Skin epidermis (tissue), 12 donors: ENCODE data around the gene DLK1.

ENCODE experiments used
- H3K27ac ChIP-seq, 21 experiments: fragments of 200-600 bp; sonication (generic) in 11 of 21; one replicate each; pipeline ENCODE4 v1.5.0; 2020; ENCODE audit warnings: mild to moderate bottlenecking in 3 of 21, inconsistent platforms in 2 of 21, moderate library complexity in 2 of 21
- H3K4me3 ChIP-seq, 7 experiments: fragments of 200-600 bp; sonication (generic) in 2 of 7; one replicate each; pipeline ENCODE4 v1.5.0; 2020; ENCODE audit warnings: inconsistent platforms in 2 of 7, mild to moderate bottlenecking in 2 of 7, moderate library complexity in 1 of 7

Gene DLK1

DNA sequence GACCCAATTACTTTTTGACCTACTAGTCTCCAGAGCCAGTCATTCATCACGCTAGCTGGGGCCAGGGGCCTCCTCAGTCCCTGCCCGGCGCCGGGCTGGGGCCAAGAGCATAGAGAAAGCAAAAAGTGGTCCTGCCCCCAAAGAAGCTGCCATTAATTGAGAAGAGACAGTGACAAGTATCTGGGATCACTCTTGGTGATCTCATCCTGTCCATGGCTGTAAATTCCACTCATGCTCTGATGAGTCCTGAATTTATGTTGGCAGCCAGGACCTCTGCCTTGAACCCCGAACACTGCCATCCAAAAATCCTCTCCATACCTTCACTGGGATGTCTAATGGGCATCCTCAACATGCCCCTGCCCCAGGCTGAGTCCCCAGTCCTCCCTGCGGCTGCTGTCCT is 34.4 kb upstream of the DLK1 start:
- peak overlapping the region in 2 of 21 experiments; percentile 13 to 65 for H3K27ac ChIP-seq
- H3K4me3 ChIP-seq, result no peak overlapping the region

DNA sequence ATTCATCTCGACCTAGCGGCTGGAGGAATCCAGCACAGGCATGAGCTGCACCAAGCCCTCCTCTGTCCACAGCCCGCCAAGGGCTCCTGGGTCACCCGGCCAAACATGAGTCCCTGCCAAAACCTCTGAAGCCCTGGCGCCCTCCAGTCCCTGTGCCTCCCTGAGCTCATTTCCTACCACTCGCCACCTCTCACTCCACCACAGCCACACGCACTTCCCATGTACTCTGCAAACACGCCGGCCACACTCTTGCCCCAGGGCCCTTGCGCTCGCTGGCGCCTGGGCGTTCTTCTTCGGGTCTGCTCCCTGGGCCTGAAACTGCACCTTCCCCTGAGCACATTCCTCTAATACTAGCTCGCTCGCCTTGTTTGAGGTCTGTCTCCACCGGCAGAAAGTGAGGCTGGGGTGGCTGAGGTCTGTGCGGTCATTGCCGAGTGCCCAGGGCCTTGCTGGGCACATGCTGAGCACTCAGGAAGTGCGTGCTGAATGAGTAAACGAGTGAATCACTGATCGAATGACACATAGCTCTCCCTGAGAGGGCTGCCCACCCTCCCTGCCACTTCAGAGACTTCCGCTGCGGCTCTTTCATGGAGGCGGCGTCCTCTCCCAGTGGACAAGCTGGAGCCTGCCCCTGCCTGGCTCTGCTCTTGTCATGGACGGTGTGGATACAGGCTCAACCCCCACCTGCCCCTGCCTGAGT is 33.7 kb upstream of the DLK1 start:
- no peak overlapping the region for H3K4me3 ChIP-seq
- H3K27ac ChIP-seq, result peak overlapping the region in 5 of 21 experiments; percentile 13 to 65 (median 21)

DNA sequence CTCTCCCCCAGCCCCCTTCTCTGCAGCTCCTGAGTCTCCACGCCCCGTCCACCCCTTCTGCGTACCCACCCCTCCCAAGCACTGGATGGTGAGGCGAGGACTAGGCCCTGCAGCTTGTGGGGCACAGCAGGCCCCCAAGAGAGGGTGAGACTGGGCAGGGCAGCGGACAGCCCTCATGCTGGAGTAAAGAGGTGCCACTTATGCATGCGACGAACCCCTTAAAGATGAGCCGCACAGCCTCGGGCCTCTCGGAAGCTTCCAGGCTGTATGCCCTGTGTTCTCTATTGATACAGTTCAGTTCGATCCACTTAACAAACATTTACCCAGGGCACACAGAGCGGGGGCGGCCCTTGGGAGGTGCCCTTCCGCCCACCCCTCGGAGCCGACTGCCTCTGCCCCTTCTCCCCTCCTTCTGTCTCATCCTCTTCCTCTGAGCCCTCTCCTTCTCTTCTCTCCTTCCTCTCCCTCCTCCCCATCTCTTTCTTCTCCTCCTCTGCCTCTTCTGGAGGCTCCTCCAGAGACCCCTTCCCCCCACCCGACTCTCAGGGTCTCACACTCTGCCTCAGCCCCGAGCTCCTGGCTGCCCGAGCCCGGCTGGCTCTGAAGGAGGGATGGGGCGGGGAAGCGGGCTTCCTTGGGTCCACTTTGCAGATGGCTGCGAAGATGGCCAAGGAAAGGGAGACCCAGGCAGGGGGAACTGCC is 32.7 kb upstream of the DLK1 start:
- no peak overlapping the region for H3K27ac ChIP-seq

DNA sequence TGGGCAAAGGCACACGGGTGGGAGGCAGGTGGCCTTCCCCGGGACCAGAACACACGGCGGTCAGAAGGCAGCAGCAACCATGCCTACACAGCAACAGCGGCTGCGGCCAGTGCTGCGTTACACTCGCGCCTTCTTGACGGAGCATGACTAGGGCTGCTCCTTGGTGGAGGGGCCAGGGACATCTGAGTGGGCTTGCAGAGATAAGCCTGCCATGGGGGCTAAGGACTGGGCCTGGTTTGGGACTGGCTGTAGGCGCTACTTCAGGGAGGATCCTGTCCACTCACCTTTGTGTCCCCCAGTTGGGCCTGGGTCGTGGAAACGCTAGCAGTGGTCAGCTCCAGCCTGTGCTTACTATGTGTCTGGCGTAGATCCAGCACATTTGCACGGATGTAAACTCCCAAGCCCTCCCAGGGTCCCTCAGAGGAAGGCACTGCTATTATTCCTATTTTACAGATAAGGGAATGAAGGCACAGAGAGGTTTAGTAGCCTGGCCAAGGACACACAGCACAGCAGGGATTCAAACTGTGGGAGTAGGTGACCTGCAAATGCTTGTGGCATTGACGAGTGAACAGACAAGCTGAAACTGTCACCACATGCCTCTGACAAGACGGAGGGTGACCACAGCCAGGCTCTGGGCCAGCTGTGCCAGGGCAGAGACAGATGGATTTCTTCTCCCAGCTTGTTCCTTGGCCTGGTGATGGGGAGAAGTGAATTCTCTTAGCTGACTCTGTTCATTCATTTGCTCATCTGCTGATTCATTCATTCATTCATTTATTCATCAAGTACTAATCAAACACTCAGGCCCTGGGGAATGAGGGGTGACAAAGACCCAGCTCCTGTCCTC is 31.9 kb upstream of the DLK1 start:
- Histone ChIP-seq H3K27ac (no peak overlapping the region), H3K4me3 (no peak overlapping the region)

More for the DNA sequence above, 32.7 kb upstream of the DLK1 start:
- no peak overlapping the region for H3K4me3 ChIP-seq

DNA sequence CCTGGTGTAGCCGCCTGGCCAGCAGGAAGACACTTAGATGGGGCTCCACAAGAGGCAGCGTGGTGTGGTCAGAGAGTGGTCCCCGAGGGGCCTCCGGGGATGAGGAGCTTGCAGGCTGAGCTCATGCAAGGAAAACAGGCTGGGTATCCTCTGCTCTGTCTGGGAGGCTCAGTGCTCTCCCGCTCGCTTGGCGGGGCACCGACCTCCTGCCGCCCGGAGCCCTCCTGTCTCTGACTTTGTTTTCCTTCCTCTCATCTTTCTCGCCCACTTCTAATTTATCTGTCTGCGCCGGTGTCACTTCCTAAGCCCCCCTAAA is 31.3 kb upstream of the DLK1 start:
- no peak overlapping the region for H3K27ac ChIP-seq
- H3K4me3 ChIP-seq, result no peak overlapping the region

DNA sequence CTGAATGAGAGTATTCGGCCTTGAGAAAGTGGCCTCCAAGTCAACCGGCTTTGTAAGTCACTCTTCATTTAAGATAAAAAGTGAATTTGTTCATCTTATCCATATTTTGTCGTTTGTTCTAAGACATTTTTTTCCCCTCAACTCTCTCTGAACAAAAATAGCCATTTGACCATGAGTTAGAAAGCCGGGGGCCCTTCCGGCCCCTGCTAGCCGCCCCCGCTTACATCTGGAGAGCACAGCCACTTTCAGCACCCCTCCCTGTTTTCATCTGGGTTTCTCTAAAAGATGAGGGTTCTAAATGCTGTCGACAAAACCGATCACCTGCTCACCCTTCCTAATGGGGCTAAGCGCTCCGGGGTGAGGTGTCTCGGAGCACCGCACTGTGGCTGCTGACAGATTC is 30.7 kb upstream of the DLK1 start:
- H3K4me3 ChIP-seq, result no peak overlapping the region
- H3K27ac ChIP-seq, result no peak overlapping the region

DNA sequence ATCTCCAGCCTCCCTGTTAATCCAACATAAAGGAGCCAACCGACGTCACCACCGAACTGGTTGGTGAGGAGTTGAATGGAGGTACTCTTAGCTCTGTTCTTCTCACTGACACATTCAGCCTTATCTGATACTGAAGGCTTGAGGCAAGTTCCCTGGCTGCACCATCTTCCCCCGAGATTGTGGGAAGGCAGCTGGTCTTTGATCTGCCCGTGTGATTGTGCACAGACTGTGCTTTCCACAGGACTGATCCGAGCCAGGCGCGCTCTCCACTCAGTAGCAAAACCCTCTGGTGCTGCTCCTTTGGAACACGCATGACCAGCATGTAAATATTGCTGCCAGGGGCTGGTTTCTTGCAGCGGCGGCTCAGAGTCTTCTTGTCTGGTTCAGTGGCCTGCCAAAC is 30.1 kb upstream of the DLK1 start:
- Histone ChIP-seq H3K4me3 (no peak overlapping the region), H3K27ac (no peak overlapping the region)

DNA sequence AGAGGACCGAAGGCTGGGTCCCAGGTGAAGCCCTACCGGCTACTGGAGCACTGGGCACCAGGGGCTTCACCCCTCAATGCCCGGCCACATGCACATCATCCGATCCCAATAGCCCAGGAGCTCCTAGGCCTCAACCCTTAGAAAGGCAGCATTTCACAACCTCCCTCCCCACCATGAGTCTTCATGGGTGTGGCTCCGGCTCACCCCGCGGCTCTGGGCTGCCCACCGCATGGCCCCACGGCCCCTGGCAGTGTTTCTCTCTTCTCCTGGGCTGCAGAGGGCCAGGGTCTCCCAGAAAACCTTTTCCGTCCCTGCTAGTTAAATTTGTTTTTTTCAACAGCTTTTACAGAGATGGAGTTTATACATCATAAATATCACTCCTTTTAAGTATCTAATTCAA is 28.6 kb upstream of the DLK1 start:
- H3K4me3 ChIP-seq, result no peak overlapping the region
- H3K27ac ChIP-seq, result no peak overlapping the region

DNA sequence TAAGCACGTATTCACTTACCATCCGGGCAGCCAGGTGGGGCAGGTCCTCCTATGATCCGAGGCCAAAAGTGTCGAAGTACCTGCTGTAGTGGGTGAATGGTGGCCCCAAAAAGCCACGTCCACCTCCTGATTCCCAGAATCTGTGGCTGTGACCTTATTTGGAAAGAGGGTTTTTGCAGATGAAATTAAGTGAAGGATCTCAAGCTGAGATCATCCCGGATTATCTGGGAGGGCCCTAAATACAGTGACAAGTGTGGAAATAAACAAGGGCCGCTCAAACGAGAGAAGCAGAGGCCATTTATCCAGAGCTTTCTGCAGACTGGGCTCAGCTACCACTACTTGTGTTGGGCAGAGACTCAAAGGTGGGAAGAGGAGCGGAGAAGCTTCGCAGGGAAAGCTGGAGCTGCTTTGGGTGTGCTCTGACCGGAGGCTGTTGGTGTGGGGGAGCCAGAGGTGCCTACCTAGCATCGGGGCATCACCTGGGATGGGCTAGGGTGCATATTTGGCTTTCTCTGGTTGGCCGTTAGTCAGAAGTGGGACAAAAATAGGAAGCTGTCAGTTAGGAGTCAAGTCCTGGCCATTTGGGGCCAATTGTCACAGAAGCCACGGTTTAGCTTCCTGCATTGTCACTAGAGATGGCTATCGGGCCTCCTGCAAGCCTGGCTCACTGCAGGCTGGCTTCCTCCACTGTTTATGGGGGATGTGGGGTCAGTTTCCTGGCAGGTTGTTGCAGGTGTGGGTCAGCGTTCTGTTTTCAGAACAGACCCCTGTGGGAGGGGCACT is 27.8 kb upstream of the DLK1 start:
- H3K4me3 ChIP-seq, result no peak overlapping the region
- no peak overlapping the region for H3K27ac ChIP-seq

DNA sequence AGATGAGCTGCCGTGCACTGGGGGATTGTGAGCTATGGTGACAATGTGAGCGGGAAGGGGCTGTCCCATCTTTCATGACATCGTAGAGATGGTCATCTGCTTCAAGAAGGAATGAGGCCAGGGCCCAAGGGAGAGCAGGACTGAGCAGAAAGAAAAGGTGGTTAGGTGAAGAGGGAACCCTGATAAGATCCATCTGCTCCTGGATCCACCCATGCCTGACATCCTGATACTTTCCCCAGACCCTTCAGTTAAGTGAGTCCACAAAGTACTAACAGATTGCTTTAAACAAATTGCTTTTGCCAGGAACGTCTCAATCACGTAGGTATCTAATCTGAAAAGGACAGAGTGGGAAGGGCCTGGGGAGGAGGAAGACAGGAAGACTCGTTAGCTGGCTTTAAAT is 25.4 kb upstream of the DLK1 start:
- H3K4me3 ChIP-seq, result no peak overlapping the region
- H3K27ac ChIP-seq, result no peak overlapping the region

DNA sequence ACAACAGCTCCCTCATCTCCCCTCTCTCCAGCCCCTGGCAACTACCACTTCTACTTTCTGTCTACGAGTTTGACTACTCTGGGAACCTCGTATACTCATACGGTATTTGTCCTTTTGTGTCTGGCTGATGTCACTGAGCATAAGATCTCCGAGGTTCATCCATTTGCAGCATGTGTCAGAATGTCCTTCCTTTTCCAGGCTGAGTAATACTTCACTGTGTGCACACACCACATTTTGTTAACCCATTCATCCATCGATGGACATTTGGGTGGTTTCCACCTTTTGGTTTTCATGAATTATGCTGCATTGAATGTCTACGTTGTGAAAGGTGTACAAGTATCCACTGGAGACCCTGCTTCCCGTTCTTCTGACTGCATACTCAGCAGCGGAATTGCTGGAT is 24.1 kb upstream of the DLK1 start:
- Histone ChIP-seq H3K27ac (no peak overlapping the region), H3K4me3 (no peak overlapping the region)

DNA sequence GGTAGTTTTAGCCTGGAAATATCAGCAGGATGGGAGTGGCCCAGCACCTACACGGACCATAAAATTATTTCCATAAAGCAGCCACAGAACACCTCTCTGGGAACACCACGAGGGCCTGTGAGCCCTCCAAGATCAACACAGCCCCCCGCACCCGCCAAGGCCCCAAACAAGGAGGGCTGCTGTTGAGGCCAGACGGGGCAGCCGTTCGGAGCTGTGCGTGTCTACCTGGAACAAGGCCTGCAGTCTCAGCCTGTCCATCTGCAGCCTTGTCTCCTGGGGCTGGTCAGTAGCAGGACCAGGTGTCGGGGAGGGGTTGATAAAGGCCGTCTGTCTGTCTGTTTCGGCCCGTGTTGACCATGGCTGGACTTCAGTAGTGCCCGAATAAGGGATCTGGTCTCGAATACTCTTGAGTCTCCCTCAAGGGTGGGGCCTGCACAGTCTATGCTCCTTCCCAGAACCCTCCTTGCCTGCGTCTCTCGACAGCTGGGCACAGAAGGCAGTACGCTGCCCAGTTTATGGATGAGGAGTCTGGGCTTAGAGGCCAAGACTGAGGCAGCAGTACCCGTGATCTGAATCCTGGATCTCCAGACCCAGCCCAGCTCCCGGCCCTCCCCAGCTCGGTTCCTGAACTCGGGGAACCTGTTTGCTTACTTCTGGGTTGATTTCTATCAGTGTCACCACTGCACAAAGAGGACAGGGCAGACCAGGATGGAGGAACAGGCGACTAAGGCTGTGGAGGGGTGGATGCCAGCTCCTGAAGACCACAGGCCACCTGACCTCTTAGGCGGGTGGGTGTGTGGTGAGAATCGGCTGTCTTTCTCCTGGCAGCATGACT is 23.1 kb upstream of the DLK1 start:
- Histone ChIP-seq H3K27ac (no peak overlapping the region), H3K4me3 (no peak overlapping the region)

DNA sequence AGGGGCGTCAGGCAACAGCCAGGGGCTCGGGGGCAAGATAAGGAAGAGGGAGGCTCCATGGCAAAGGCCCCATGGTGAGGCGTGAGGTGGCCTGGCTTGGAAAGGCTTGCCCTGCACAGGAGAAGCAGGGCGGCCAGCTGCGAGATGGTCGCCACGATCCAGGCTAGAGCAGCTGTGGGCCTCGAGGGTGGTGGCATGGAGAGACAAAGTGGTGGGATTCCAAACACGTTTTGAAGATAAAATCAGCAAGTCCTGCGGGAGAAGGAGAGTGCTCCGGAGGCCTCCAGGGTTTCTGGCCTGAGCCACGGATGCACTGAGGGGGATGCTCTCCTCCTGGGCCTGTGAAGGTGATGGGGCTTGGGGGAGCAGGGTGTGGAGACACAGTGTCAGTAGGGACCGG is 20.5 kb upstream of the DLK1 start:
- no peak overlapping the region for H3K4me3 ChIP-seq
- no peak overlapping the region for H3K27ac ChIP-seq

DNA sequence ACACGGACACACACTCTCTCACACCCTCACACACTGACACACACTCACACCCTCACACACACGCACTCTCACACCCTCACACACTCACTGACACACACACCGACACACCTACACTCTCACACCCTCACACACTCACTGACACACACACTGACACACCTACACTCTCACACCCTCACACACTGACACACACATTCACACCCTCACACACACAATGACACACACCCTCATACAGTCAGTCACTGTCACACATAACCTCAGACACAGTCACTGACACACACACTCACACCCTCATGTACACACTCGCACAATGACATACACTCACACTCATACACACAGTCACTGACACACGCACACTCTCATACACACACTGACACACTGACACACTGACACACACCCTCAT is 19.8 kb upstream of the DLK1 start:
- H3K27ac ChIP-seq, result no peak overlapping the region
- H3K4me3 ChIP-seq, result no peak overlapping the region

DNA sequence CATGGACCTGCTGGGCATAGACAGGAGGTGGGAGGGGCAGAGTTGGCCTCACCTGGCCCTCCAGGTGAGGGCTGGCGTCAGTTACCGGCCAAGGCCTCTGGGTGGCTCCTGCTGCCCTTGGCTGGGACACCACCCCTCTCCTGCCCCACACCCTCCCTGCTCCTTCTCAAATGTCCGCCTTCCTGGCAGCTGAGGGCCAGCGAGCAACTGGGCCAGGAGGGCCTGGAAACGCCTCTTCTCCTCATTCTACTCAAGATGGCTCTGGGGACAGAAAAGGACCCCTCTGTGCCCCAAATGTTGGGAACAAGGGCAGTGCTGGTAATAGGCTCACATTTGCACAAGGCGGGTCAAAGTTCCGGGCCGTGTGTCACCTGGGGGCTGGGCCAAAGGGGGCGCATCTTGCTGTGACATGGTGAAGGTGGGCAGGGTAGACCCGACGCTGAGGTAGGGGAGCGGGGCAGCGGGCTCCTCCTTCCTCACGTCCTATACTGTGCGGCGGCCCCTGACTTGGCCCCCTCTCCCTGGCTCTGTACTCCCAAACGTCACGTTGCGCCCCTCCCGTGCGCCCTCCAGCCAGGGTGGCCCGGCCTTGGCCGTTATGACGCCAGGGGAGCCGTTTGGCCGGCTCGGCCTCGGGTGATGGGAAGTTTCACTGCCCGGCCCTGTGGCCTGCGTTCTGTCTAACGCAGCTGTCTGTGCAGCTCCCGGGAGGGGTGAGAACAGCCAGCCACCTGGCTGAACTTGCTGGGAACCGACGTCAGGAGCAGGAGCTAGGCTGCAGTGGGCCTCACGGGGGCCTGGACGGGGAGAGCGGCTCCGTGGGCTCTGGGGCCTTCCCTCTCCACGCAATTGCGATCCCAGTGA is 18.0 kb upstream of the DLK1 start:
- Histone ChIP-seq H3K27ac (no peak overlapping the region), H3K4me3 (no peak overlapping the region)

DNA sequence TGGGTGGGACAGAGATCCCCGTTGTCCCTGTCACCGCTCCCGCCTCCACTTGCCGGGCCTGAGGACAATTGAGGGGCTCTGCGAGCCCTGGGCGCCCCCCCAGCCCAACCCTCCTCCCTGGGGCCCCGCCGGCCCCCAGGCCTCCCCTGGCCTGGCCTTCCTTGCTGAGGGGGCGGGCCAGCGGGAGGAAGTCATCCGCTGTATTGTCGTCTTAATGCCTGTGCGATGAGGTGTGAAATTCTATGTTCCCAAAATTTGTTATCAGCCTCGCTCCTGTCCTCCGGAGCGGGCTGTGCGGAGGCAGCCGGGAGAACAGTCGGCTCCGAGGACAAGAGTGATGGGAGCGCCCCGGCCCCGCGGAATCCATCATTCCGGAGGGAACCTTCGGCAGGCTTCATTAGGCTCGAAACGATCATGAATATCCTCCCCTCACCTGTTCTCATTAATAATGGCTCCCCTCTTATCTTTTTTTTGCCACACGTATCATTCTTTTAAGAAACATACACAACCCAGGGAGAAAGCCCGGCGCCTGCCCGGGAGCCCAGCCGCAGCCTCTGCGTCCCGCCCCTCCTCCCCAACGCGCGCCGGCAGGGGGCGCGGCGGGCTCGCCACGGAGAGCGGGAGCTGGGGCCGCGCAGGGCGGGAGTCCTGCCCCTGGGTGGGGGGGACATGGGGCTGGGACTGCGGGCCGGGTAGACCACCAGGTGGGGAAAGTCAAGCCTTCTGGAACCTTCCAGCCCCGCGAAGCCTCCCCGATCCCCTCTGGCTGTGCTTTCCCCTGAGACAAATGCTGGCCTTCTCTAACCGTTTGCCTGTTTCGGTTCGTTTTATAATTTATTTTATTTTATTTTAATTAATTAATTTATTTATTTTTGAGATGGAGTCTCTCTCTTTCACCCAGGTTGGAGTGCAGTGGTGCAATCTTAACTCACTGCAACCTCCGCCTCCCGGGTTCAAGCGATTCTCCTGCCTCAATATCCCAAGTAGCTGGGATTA is 17.1 kb upstream of the DLK1 start:
- no peak overlapping the region for H3K4me3 ChIP-seq
- H3K27ac ChIP-seq, result no peak overlapping the region

DNA sequence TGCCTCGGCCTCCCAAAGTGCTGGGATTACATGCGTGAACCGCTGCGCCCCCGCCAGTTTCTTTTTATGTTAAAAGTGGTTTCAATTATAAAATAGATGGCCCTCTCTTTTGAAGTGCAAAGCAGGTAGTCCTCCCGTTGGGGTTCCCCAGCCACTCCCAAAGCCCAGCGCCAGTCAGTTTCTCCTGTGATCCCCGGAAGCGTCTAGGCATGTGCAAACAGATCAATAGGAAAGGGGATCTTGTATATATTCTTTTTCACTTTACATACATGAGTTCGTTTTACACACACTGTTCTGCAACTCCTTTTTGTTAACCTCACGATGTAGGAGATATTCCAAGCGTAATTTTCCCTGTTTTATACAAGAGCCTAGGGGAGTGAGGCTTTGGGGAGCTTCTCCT is 16.3 kb upstream of the DLK1 start:
- Histone ChIP-seq H3K4me3 (no peak overlapping the region), H3K27ac (no peak overlapping the region)
